Right atrium auricular region (tissue), 2 donors: ENCODE measurements around the gene VRK3. TPM values are rescaled to one million over a fixed set of nuclear protein-coding genes. Genes with fewer than 3 reads are reported as not detected.

Source experiments
- DNase-seq: peaks from one replicate; pipeline ENCODE4 v3.0.0-alpha.2; 2019; ENCODE audit warnings: low spot score
- H3K27ac ChIP-seq, 2 donors: fragments of 200-600 bp; sonication (generic); 1 replicate in 1 of 2; 2 replicates in 1 of 2; pipeline ENCODE4 v1.5.1; 2016 to 2019
- H3K27me3 ChIP-seq, 2 donors: fragments of 200-600 bp; sonication (generic); one replicate each; pipeline versions ENCODE4 v1.5.1 to v1.6.0; 2017 to 2019
- H3K36me3 ChIP-seq: fragments of 200-600 bp; sonication (generic); one replicate; pipeline ENCODE4 v1.5.1; 2016
- H3K4me1 ChIP-seq, 2 donors: fragments of 200-600 bp; sonication (generic); one replicate each; pipeline versions ENCODE4 v1.5.1 to v1.6.0; 2017 to 2019
- H3K4me3 ChIP-seq, 2 donors: fragments of 200-600 bp; sonication (generic); 1 replicate in 1 of 2; 2 replicates in 1 of 2; pipeline ENCODE4 v1.5.1; 2017 to 2019; ENCODE audit warnings: mild to moderate bottlenecking in 1 of 2, moderate library complexity in 1 of 2
- H3K9me3 ChIP-seq, 2 donors: fragments of 200-600 bp; sonication (generic); one replicate each; pipeline ENCODE4 v1.5.1; 2019
- CTCF ChIP-seq, 2 donors: fragments of 200-600 bp; sonication (generic); IDR thresholded peaks; one replicate each; pipeline ENCODE4 v1.5.1; 2019; ENCODE audit warnings: antibody characterized with exemption in 2 of 2
- total RNA-seq, 2 donors: library from RNA; depleted of rRNA; stranded (reverse); fragments of >200 nt; gene quantifications; one replicate each; pipeline ENCODE4 v1.1.0, GENCODE V29; 2016

Gene VRK3
- total RNA-seq, 2 donors from 2014 or later = 20.5 to 25.5 TPM

GRCh38 chr19:49999371-50000010, 25.7 kb downstream of the VRK3 start:
- Histone ChIP-seq H3K27me3 (no peaks in the 10 kb centered on the region), H3K9me3 (no peaks in the 10 kb centered on the region), H3K27ac (no peak overlapping the region), H3K36me3 (peaks cover 70% of the 10 kb centered on the region), H3K4me3 (no peak overlapping the region), H3K4me1 (peaks cover 0 to 14% of the 10 kb centered on the region in 2 donors)
- TF ChIP-seq CTCF (IDR thresholded peaks at IDR 0.05) = no peak
- DNase-seq = no peak

GRCh38 chr19:49997709-49998108, 27.5 kb downstream of the VRK3 start:
- no peaks in the 10 kb centered on the region for H3K27me3 ChIP-seq
- H3K4me3 ChIP-seq = no peak overlapping the region
- H3K9me3 ChIP-seq = peaks cover 0 to under 1% of the 10 kb centered on the region in 2 donors
- DNase-seq = no peak
- H3K36me3 ChIP-seq = peaks cover 76% of the 10 kb centered on the region
- no peak overlapping the region for H3K27ac ChIP-seq
- H3K4me1 ChIP-seq = no peaks in the 10 kb centered on the region
- no peak for TF ChIP-seq CTCF (IDR thresholded peaks at IDR 0.05)

GRCh38 chr19:49988433-49988832, 36.7 kb downstream of the VRK3 start:
- H3K4me3 ChIP-seq = no peak overlapping the region
- H3K9me3 ChIP-seq = peaks cover 0 to 4% of the 10 kb centered on the region in 2 donors
- peaks cover 69% of the 10 kb centered on the region for H3K36me3 ChIP-seq
- H3K27ac ChIP-seq = no peak overlapping the region
- TF ChIP-seq CTCF (IDR thresholded peaks at IDR 0.05) = no peak
- H3K27me3 ChIP-seq = no peaks in the 10 kb centered on the region
- H3K4me1 ChIP-seq = no peaks in the 10 kb centered on the region
- DNase-seq = no peak

- Histone ChIP-seq H3K4me1 (no peaks in the 10 kb centered on the region), H3K27ac (no peak overlapping the region), H3K36me3 (peaks cover 65% of the 10 kb centered on the region), H3K27me3 (no peaks in the 10 kb centered on the region), H3K4me3 (no peak overlapping the region), H3K9me3 (peaks cover 0 to 4% of the 10 kb centered on the region in 2 donors)
- no peak for DNase-seq
- TF ChIP-seq CTCF (IDR thresholded peaks at IDR 0.05) = no peak
Measured at GRCh38 chr19:49988007-49988406, 37.2 kb downstream of the VRK3 start.

GRCh38 chr19:49987159-49987698, 37.9 kb downstream of the VRK3 start:
- Histone ChIP-seq H3K4me3 (no peak overlapping the region), H3K27me3 (no peaks in the 10 kb centered on the region), H3K27ac (no peak overlapping the region), H3K9me3 (no peaks in the 10 kb centered on the region), H3K36me3 (peaks cover 57% of the 10 kb centered on the region), H3K4me1 (no peaks in the 10 kb centered on the region)
- peak in 1 of 2 donors; percentile 32 for TF ChIP-seq CTCF (IDR thresholded peaks at IDR 0.05)
- peak; percentile 69 for DNase-seq

- Histone ChIP-seq H3K27me3 (no peaks in the 10 kb centered on the region), H3K36me3 (peaks cover 55% of the 10 kb centered on the region), H3K4me1 (no peaks in the 10 kb centered on the region), H3K4me3 (no peak overlapping the region), H3K27ac (no peak overlapping the region), H3K9me3 (no peaks in the 10 kb centered on the region)
- DNase-seq = no peak
- no peak for TF ChIP-seq CTCF (IDR thresholded peaks at IDR 0.05)
Measured at GRCh38 chr19:49986354-49986753, 38.8 kb downstream of the VRK3 start.
